Common myeloid progenitor, CD34-positive (primary cell): ENCODE results near the gene USP47.

ENCODE experiments used
- CTCF ChIA-PET: fragments of 350-600 bp; sonication (Branson Sonifier 250); formaldehyde crosslinking; loops from one replicate; lab custom pipeline; 2021; ENCODE audit warnings: antibody characterized with exemption; lab: Charles Lee
- POLR2A ChIA-PET: fragments of 350-600 bp; sonication (Branson Sonifier 250); formaldehyde crosslinking; loops from one replicate; lab custom pipeline; 2021; ENCODE audit warnings: antibody characterized with exemption; lab: Charles Lee
- DNase-seq, 3 donors: peaks; one replicate each; pipeline versions ENCODE4 v3.0.0 to v3.0.0-alpha.2; 2013
- H3K27ac ChIP-seq, 2 experiments: 1 replicate in 1 of 2; 2 replicates in 1 of 2; pipeline ENCODE4 v1.7.0; 2013; ENCODE audit warnings: inconsistent platforms in 2 of 2, low read length in 2 of 2, mild to moderate bottlenecking in 2 of 2, low read depth in 1 of 2, moderate library complexity in 1 of 2; ENCODE audit not compliant: severe bottlenecking in 2 of 2, insufficient read depth in 1 of 2, poor library complexity in 1 of 2
- H3K27me3 ChIP-seq, 5 experiments: replicated peaks in 2 of 5; 1 replicate in 3 of 5; 2 replicates in 2 of 5; pipeline versions ENCODE4 v1.6.1 to v1.7.0; 2013; ENCODE audit warnings: low read length in 4 of 5, mild to moderate bottlenecking in 2 of 5, moderate library complexity in 2 of 5, inconsistent platforms in 1 of 5; ENCODE audit not compliant: insufficient read depth in 5 of 5, control insufficient read depth in 4 of 5
- H3K36me3 ChIP-seq, 4 experiments: 1 replicate in 2 of 4; 2 replicates in 2 of 4; pipeline versions ENCODE4 v1.6.1 to v1.7.0; 2013; ENCODE audit warnings: low read length in 3 of 4, control low read depth in 1 of 4, mild to moderate bottlenecking in 1 of 4; ENCODE audit not compliant: control insufficient read depth in 4 of 4, insufficient read depth in 4 of 4
- H3K4me1 ChIP-seq, 4 experiments: 1 replicate in 3 of 4; 2 replicates in 1 of 4; pipeline versions ENCODE4 v1.6.1 to v1.7.1; 2013; ENCODE audit warnings: low read length in 3 of 4, mild to moderate bottlenecking in 3 of 4, control low read depth in 1 of 4, inconsistent platforms in 1 of 4, moderate library complexity in 1 of 4; ENCODE audit not compliant: control insufficient read depth in 4 of 4, insufficient read depth in 4 of 4; ENCODE audit errors: control extremely low read depth in 1 of 4
- H3K4me3 ChIP-seq, 7 experiments: 1 replicate in 4 of 7; 2 replicates in 3 of 7; pipeline versions ENCODE4 v1.5.1 to v1.7.0; 2013; ENCODE audit warnings: mild to moderate bottlenecking in 7 of 7, low read length in 6 of 7, moderate library complexity in 6 of 7, inconsistent platforms in 2 of 7, low read depth in 2 of 7, control low read depth in 1 of 7; ENCODE audit not compliant: insufficient read depth in 4 of 7, control insufficient read depth in 1 of 7; ENCODE audit errors: extremely low read depth in 1 of 7
- H3K9me3 ChIP-seq, 5 experiments: 1 replicate in 4 of 5; 2 replicates in 1 of 5; pipeline versions ENCODE4 v1.6.1 to v1.7.1; 2013; ENCODE audit warnings: low read length in 4 of 5, mild to moderate bottlenecking in 2 of 5, inconsistent platforms in 1 of 5, low read depth in 1 of 5, moderate library complexity in 1 of 5; ENCODE audit not compliant: control insufficient read depth in 4 of 5, insufficient read depth in 2 of 5; ENCODE audit errors: control extremely low read depth in 1 of 5
- WGBS: methylation state at CpG from one replicate; pipeline ENCODE4 v1.1.5; 2013; ENCODE audit not compliant: insufficient coverage; 5-methylcytosine and 5-hydroxymethylcytosine counted together

Gene USP47

DNA sequence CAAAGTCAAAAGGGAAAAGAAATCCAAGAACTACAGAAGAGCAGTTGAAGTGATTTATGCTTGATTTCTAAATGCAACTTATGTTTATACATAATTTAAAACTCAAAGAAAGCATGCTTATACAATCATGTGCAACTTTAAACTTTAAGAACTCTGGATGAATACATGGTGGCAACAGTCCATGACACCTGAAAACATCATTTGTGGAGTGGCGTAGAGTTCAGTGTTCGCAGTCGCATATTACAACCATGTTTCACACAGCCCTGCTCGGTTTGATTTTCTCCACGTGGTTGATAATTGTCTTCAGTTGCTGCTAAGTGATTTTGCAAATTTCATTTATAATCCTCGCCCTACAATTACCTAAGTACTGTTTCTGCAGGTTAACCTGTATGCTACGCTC, 121.3 kb downstream of the USP47 start:
- Histone ChIP-seq H3K36me3 (peaks cover 0 to 5% (median 2%) of the 10 kb centered on the region in 4 experiments), H3K4me3 (no peak overlapping the region), H3K4me1 (peaks cover 0 to 11% (median 10%) of the 10 kb centered on the region in 4 experiments), H3K27ac (no peak overlapping the region), H3K27me3 (peaks cover 0 to 18% (median 3%) of the 10 kb centered on the region in 5 experiments), H3K9me3 (peaks cover 0 to 9% (median 8%) of the 10 kb centered on the region in 5 experiments)
- CTCF ChIA-PET = no interaction called here
- POLR2A ChIA-PET = no interaction called here
- DNase-seq = no peak
- 93% methylated on average over 5 of the region's 7 CpGs for WGBS

GRCh38 chr11:11963842-11964773, 122.3 kb downstream of the USP47 start:
- Histone ChIP-seq H3K4me1 (peaks cover 0 to 11% (median 10%) of the 10 kb centered on the region in 4 experiments), H3K27me3 (peaks cover 0 to 18% (median 3%) of the 10 kb centered on the region in 5 experiments), H3K9me3 (peaks cover 0 to 9% (median 8%) of the 10 kb centered on the region in 5 experiments), H3K27ac (no peak overlapping the region), H3K36me3 (no peaks in the 10 kb centered on the region), H3K4me3 (no peak overlapping the region)
- POLR2A ChIA-PET = interaction anchor here (0.6 kb wide), 1 partner anchor 53 kb away, joined by 4 read pairs; no protein-coding TSS in a partner anchor
- 91% methylated on average over 10 of the region's 15 CpGs for WGBS
- CTCF ChIA-PET = no interaction called here
- DNase-seq = no peak

DNA sequence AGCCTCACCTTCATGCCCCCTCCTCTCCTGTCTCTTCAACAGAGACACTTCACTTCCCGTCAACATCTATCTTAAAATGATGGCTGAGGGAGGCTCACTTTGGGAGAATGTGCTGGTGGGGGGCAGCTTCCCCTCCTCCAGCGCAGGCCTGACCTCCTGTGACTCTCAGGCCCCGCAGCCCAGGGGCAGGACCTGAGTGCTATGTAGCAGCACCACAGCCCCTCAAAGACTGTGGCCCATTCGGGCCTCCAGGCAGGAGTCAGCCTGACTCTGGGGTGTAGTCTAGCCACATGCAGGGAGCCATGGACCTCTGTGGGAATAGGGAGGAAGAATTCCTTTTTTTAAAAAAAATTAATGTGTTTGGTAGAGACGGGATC, 123.0 kb downstream of the USP47 start:
- 100% methylated on average over 4 of the region's 5 CpGs for WGBS
- no peak overlapping the region for H3K27ac ChIP-seq
- H3K36me3 ChIP-seq = no peaks in the 10 kb centered on the region

DNA sequence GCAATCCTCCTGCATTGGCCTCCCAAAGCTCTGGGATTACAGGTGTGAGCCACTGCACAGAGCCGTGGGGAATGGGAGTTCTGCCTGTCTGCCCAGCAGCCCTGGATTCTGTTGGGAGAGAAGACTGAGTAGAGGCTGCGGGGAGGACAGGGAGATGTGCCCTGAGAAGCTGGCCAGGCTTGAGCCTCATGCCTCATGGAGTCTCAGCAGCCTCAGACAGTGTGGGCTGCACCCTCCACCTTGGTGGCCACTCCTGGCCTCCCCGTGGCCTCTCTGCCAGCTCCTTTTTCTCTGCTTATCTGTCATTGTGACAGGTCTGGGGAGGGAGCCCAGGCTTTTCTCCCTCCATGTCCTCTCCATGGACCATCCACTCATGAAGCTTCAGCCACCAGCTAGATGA, 123.4 kb downstream of the USP47 start:
- Histone ChIP-seq H3K4me3 (no peak overlapping the region), H3K36me3 (no peaks in the 10 kb centered on the region), H3K9me3 (peaks cover 0 to 9% (median 8%) of the 10 kb centered on the region in 5 experiments), H3K27ac (no peak overlapping the region), H3K27me3 (peaks cover 0 to 18% (median 3%) of the 10 kb centered on the region in 5 experiments), H3K4me1 (peaks cover 0 to 8% (median 7%) of the 10 kb centered on the region in 4 experiments)
- WGBS = 93% methylated on average over 3 of the region's 3 CpGs
- DNase-seq = no peak
- ChIA-PET CTCF (interaction anchor here (0.7 kb wide), 1 partner anchor 21 kb away, joined by 3 read pairs; no protein-coding TSS in a partner anchor), POLR2A (no interaction called here)

More for the DNA sequence above, 123.0 kb downstream of the USP47 start:
- Histone ChIP-seq H3K4me3 (no peak overlapping the region), H3K4me1 (peaks cover 0 to 11% (median 10%) of the 10 kb centered on the region in 4 experiments), H3K27me3 (peaks cover 0 to 18% (median 3%) of the 10 kb centered on the region in 5 experiments), H3K9me3 (peaks cover 0 to 9% (median 8%) of the 10 kb centered on the region in 5 experiments)
- no peak for DNase-seq
- POLR2A ChIA-PET = no interaction called here
- CTCF ChIA-PET = no interaction called here

DNA sequence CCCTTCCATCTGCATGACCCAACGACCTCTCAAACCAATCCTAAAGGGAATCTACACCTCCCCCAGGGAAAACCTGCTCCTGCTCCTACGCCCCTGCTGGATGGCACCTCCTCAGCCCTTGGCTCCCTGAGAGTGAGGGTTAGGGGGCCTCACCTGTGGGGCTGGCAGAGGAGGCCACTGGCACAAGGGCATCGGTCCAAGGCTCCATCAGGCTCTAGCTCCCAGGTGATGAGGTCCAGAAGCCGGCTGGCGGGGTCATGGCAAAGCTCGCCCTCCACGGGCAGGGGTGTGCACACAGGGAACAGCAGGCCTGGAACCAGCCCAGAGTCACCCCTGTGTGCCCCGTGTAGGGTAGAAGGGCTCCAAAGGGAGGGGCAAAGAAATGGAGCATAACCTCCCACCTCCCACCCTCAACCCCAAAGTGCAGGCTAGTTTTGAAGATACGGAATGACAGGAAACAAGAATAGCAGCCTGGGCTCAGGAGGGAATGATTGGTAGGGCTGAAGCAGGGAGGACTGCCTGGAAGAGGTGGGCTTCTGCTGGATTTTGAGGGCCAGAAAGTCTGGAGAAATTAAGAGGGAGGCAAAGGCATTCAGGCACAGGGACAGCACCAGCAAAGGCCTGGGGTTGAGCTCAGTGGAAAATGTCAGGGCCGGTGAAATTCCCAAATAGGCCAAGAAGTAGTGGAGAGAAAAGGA, 124.0 kb downstream of the USP47 start:
- Histone ChIP-seq H3K36me3 (no peaks in the 10 kb centered on the region), H3K27me3 (peaks cover 0 to 18% (median 3%) of the 10 kb centered on the region in 5 experiments), H3K4me1 (peaks cover 0 to 2% (median under 1%) of the 10 kb centered on the region in 4 experiments), H3K9me3 (peaks cover 0 to 9% (median 8%) of the 10 kb centered on the region in 5 experiments), H3K4me3 (no peak overlapping the region), H3K27ac (no peak overlapping the region)
- DNase-seq = no peak
- POLR2A ChIA-PET = no interaction called here
- CTCF ChIA-PET = interaction anchor here (0.6 to 1.8 kb wide), 6 partner anchors 10 to 25 kb away, joined by 3 to 6 read pairs (median 4); no protein-coding TSS in a partner anchor
- 100% methylated on average over 6 of the region's 10 CpGs for WGBS

DNA sequence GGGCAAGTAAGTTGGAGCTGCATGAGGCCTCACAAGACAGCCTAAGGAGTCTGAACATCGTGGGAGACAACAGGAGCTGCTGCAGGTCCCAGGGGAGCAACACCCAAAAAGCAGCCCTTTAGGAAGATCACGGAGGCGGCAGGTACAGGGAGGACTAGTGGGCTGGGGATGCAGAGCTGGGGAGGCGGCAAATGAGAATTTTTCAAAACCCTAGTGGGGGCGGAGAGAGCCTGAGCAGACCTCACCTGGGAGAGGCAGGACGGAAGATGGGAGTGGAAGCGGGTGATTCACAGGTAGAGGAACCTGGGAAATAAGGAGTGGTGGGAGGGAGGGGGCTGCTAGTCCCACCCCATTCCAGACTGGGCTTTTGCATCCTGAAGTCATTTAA, 124.6 kb downstream of the USP47 start:
- 94% methylated on average over 7 of the region's 7 CpGs for WGBS
- CTCF ChIA-PET = interaction anchor here (0.6 to 1.8 kb wide), 7 partner anchors 11 to 70 kb away, joined by 3 to 6 read pairs (median 4); no protein-coding TSS in a partner anchor
- Histone ChIP-seq H3K36me3 (no peaks in the 10 kb centered on the region), H3K27me3 (peaks cover 0 to 18% (median 3%) of the 10 kb centered on the region in 5 experiments), H3K9me3 (peaks cover 0 to 8% (median 7%) of the 10 kb centered on the region in 5 experiments), H3K4me1 (no peaks in the 10 kb centered on the region), H3K27ac (no peak overlapping the region), H3K4me3 (no peak overlapping the region)
- POLR2A ChIA-PET = no interaction called here
- no peak for DNase-seq
